ENCODE measurements around the gene SH3D19.

Gene SH3D19

GRCh38 chr4:151227731-151228130 is 97.7 kb downstream of the SH3D19 start:
- no peak for DNase-seq

GRCh38 chr4:151227172-151227571 is 98.2 kb downstream of the SH3D19 start:
- DNase-seq = no peak

GRCh38 chr4:151226004-151226932 is 99.1 kb downstream of the SH3D19 start:
- no peak for DNase-seq

- DNase-seq = no peak
Observed at GRCh38 chr4:151223465-151223864, 101.9 kb downstream of the SH3D19 start.

GRCh38 chr4:151219948-151220347 is 105.5 kb downstream of the SH3D19 start:
- DNase-seq = no peak

- no peak for DNase-seq
Observed at GRCh38 chr4:151219091-151219490, 106.3 kb downstream of the SH3D19 start.

GRCh38 chr4:151218343-151218742 is 107.1 kb downstream of the SH3D19 start:
- DNase-seq = no peak

- DNase-seq = no peak
Observed at GRCh38 chr4:151217326-151217725, 108.1 kb downstream of the SH3D19 start.

GRCh38 chr4:151215295-151215694 is 110.1 kb downstream of the SH3D19 start:
- no peak for DNase-seq

- no peak for DNase-seq
Observed at GRCh38 chr4:151207868-151208267, 117.5 kb downstream of the SH3D19 start.

GRCh38 chr4:151207186-151207585 is 118.2 kb downstream of the SH3D19 start:
- no peak for DNase-seq

GRCh38 chr4:151206241-151207005 is 119.0 kb downstream of the SH3D19 start:
- DNase-seq = no peak

GRCh38 chr4:151205722-151206121 is 119.7 kb downstream of the SH3D19 start:
- no peak for DNase-seq

GRCh38 chr4:151204925-151205524 is 120.4 kb downstream of the SH3D19 start:
- no peak for DNase-seq

GRCh38 chr4:151202851-151203455 is 122.5 kb downstream of the SH3D19 start:
- no peak for DNase-seq

- DNase-seq = no peak
Observed at GRCh38 chr4:151202381-151202780, 123.0 kb downstream of the SH3D19 start.

- DNase-seq = no peak
Observed at GRCh38 chr4:151199319-151200190, 125.8 kb downstream of the SH3D19 start.

- no peak for DNase-seq
Observed at GRCh38 chr4:151198748-151199147, 126.7 kb downstream of the SH3D19 start.

- DNase-seq = no peak
Observed at GRCh38 chr4:151197247-151197646, 128.2 kb downstream of the SH3D19 start.

GRCh38 chr4:151195801-151196200 is 129.6 kb downstream of the SH3D19 start:
- no peak for DNase-seq

GRCh38 chr4:151193414-151193813 is 132.0 kb downstream of the SH3D19 start:
- no peak for DNase-seq
